Keratinocyte (primary cell): ENCODE data around the gene TP53INP2.

Source experiments
- CTCF ChIP-seq, 3 experiments: IDR thresholded peaks in 1 of 3; conservative IDR thresholded peaks in 1 of 3; optimal IDR thresholded peaks in 1 of 3; 2 replicates in 2 of 3; 3 replicates in 1 of 3; pipeline versions ENCODE3 to v1.5.1; 2011; ENCODE audit warnings: low read length in 3 of 3, mild to moderate bottlenecking in 3 of 3, moderate library complexity in 2 of 3, control low read depth in 1 of 3, inconsistent platforms in 1 of 3; ENCODE audit not compliant: insufficient read depth in 2 of 3; ENCODE audit errors: extremely low read depth in 1 of 3
- EZH2 ChIP-seq: IDR thresholded peaks from one replicate; pipeline ENCODE4 v1.6.1; 2012; ENCODE audit warnings: inconsistent platforms, mild to moderate bottlenecking, low read length, moderate library complexity

GRCh38 chr20:34748709-34749108 lies 44.6 kb downstream of the TP53INP2 start:
- TF ChIP-seq CTCF (optimal IDR thresholded peaks at IDR 0.05 in 1 of 3, IDR thresholded peaks at IDR 0.05 in 1 of 3, conservative IDR thresholded peaks at IDR 0.05 in 1 of 3; ENCODE audit: extremely low read depth in 1 of 3, insufficient read depth in 2 of 3, low read length in 3 of 3): no peak
- no peak for TF ChIP-seq EZH2
